Activated CD8-positive, alpha-beta T cell treated with anti-CD3 and anti-CD28 coated beads, Interleukin-2, amount 10 ng/mL, durations not matched to agents 7 days and 5 days (primary cell): ENCODE results near the gene RNF135. TPM values are rescaled to one million over a fixed set of nuclear protein-coding genes. Genes with fewer than 3 reads are reported as not detected.

ENCODE experiments used
- ATAC-seq: fragments of 150-1000 bp; cut with Tn5 transposase; one replicate; pipeline ENCODE4 v1.10.0; 2021; ENCODE audit warnings: moderate library complexity
- CTCF ChIA-PET: fragments of 350-600 bp; sonication (Branson Sonifier 250); formaldehyde crosslinking; loops from one replicate; lab custom pipeline; 2021; ENCODE audit warnings: antibody characterized with exemption; lab: Charles Lee
- POLR2A ChIA-PET: fragments of 350-600 bp; sonication (Branson Sonifier 250); formaldehyde crosslinking; loops from one replicate; lab custom pipeline; 2021; ENCODE audit warnings: antibody characterized with exemption; lab: Charles Lee
- DNase-seq: peaks from one replicate; pipeline ENCODE4 v3.0.0-alpha.2; 2020
- H3K27ac Mint-ChIP-seq: one replicate; pipeline ENCODE4 v1.8.0; 2021; ENCODE audit warnings: mild to moderate bottlenecking, mixed read lengths
- H3K27me3 Mint-ChIP-seq: one replicate; pipeline ENCODE4 v1.8.0; 2021; ENCODE audit warnings: low read depth, mixed read lengths
- H3K36me3 Mint-ChIP-seq: one replicate; pipeline ENCODE4 v1.8.0; 2021; ENCODE audit warnings: low read depth, mixed read lengths
- H3K4me1 Mint-ChIP-seq: one replicate; pipeline ENCODE4 v1.8.0; 2021; ENCODE audit warnings: low read depth, mixed read lengths
- H3K4me3 Mint-ChIP-seq: one replicate; pipeline ENCODE4 v1.8.0; 2021; ENCODE audit warnings: mild to moderate bottlenecking, mixed read lengths
- H3K9me3 Mint-ChIP-seq: one replicate; pipeline ENCODE4 v1.8.0; 2022; ENCODE audit warnings: mixed read lengths; ENCODE audit not compliant: insufficient read depth
- total RNA-seq, 2 experiments: library from RNA; stranded (reverse); gene quantifications; one replicate each; pipeline ENCODE4 v1.2.3, GENCODE V29; 2021

Gene RNF135
- total RNA-seq, 2 experiments from 2014 or later: 5.4 to 7.2 TPM

DNA sequence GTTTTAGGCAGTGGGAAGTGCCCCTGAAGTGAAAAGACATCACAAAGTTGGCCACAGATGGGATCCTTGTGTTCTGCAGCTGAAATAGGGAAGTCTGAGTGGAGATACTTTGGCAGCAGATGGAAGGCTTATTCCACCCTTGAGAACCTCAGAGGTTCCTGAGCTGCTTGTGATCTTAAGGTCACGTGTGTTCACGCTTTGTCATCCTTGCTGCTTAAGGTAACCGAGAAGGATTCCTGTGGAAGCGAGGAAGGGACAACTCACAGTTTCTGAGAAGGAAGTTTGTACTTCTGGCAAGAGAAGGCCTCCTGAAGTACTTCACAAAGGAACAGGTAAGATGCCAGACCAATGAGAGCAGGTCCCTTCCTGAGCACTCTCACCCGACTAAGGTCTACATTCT, 36.9 kb upstream of the RNF135 start:
- DNase-seq (no peak), ATAC-seq (no peak)
- peaks cover 5% of the 10 kb centered on the region for H3K27me3 Mint-ChIP-seq
- ChIA-PET POLR2A (no interaction called here), CTCF (no interaction called here)
- H3K4me3 Mint-ChIP-seq: no peak overlapping the region
- H3K4me1 Mint-ChIP-seq: no peaks in the 10 kb centered on the region
- H3K27ac Mint-ChIP-seq: no peak overlapping the region
- no peaks in the 10 kb centered on the region for H3K9me3 Mint-ChIP-seq
- no peaks in the 10 kb centered on the region for H3K36me3 Mint-ChIP-seq

DNA sequence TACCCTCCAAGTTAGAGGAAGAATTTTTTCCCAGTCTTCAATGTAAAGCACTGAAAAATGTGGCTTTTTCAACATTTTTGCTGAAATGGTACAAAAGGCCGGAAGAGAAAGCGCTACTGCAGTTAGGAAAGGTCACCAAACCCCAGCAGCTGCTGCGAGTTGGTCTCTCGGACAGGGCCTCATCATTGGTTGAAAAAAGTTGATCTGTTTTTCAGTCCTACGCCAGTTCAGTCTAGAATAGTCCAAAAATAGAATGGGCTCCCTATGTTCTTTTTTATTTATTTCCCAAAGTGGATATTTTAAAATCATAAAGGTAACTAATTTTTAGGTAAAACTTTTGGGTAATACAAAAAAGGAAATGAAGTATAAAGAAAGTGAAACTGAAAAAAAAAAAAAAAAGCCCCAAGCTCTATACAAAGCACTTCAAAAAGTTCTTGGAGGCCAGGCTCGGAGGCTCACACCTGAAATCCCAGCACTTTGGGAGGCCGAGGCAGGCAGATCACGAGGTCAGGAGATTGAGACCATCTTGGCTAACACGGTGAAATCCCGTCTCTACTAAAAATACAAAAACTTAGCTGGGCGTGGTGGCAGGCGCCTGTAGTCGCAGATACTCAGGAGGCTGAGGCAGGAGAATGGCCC, 31.7 kb upstream of the RNF135 start:
- POLR2A ChIA-PET: interaction anchor here (0.5 to 0.7 kb wide), 3 partner anchors 32 to 1980 kb away, joined by 3 to 4 read pairs (median 3); partner anchors contain the start of gene RNF135

DNA sequence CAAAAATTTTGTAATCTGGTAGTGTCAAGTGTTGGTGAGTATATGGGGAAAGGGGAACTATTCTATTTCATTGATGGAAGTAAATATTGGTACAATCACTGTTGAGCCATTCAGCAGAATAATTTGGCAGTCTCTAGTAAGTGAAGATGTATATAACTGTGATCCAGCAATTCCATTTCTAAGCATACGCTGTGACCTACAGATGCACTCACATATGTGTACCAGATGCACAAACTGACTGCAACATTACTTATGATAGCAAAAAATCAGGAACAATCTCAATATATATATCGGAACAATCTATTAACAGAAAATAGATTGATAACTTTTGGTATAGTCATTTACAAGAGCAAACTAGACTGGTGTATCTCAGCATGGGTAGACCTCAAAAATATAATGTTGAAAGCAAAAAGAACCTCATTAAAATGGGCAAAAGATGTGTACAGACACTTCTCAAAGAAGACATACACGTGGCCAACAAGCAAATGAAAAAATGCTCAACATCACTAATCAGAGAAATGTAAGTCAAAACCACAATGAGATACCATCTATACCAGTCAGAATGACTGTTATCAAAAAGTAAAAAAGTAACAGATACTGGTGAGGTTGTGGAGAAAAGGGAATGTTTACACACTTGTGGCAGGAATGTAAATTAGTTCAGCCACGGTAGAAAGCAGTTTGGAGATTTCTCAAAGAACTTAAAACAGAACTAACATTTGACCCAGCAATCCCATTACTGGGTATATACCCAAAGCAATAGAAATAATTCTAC, 28.3 kb upstream of the RNF135 start:
- Mint-ChIP-seq H3K4me3 (no peak overlapping the region), H3K9me3 (no peaks in the 10 kb centered on the region), H3K36me3 (no peaks in the 10 kb centered on the region), H3K27me3 (no peaks in the 10 kb centered on the region), H3K27ac (no peak overlapping the region), H3K4me1 (peaks cover 3% of the 10 kb centered on the region)
- POLR2A ChIA-PET: no interaction called here
- no peak for ATAC-seq
- no peak for DNase-seq
- CTCF ChIA-PET: no interaction called here

More for the DNA sequence above, 31.7 kb upstream of the RNF135 start:
- H3K4me3 Mint-ChIP-seq: no peak overlapping the region
- no peak for ATAC-seq
- H3K27me3 Mint-ChIP-seq: peaks cover 5% of the 10 kb centered on the region
- CTCF ChIA-PET: no interaction called here
- no peaks in the 10 kb centered on the region for H3K9me3 Mint-ChIP-seq
- H3K36me3 Mint-ChIP-seq: no peaks in the 10 kb centered on the region
- H3K4me1 Mint-ChIP-seq: peaks cover 3% of the 10 kb centered on the region
- no peak for DNase-seq
- no peak overlapping the region for H3K27ac Mint-ChIP-seq

DNA sequence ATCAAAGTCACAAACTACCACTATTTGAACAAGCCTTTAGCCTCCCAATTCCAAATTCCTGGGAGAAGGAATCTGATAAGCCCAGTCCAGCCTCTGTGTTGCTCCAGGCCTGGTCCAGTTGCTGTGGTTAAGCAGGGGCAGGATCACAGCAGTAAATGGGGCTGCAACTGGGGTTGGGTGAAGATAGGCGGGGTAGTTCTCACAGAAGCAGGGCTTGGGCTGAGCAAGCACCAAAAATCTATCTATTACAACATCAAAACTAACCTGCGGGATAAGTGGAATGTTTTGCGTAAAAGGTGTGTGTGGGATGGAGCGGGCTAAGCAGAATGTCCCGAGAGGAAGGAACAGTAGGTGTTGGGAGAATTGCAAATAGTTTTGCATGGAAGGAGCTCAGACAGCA, 23.0 kb upstream of the RNF135 start:
- Mint-ChIP-seq H3K27ac (no peak overlapping the region), H3K4me1 (no peaks in the 10 kb centered on the region), H3K4me3 (no peak overlapping the region), H3K27me3 (no peaks in the 10 kb centered on the region), H3K9me3 (no peaks in the 10 kb centered on the region), H3K36me3 (no peaks in the 10 kb centered on the region)
- ATAC-seq (no peak), DNase-seq (no peak)
- CTCF ChIA-PET: no interaction called here
- POLR2A ChIA-PET: no interaction called here

DNA sequence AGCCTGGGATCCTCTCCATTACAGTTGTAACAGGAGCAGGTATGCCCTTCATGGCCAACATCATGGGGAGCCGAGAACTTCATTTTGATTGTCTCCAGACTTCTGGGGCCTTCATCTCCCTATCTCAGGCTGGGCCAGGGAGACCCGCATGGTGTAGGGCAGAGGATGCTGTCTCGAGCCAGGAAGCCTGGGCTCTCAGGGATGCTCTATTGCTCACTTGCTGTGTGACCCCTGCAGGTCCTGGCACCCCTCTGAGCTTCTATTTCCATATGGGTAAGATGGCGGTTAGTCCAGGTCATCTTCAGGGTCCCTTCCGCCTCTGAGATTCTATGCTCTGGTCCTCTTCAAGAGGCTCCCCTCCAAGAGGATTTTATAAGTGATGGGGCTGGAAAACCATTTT, 20.6 kb upstream of the RNF135 start:
- no peak overlapping the region for H3K4me3 Mint-ChIP-seq
- DNase-seq (no peak), ATAC-seq (no peak)
- POLR2A ChIA-PET: no interaction called here
- no peak overlapping the region for H3K27ac Mint-ChIP-seq
- H3K27me3 Mint-ChIP-seq: no peaks in the 10 kb centered on the region
- no peaks in the 10 kb centered on the region for H3K4me1 Mint-ChIP-seq
- no peaks in the 10 kb centered on the region for H3K9me3 Mint-ChIP-seq
- CTCF ChIA-PET: no interaction called here
- H3K36me3 Mint-ChIP-seq: no peaks in the 10 kb centered on the region

DNA sequence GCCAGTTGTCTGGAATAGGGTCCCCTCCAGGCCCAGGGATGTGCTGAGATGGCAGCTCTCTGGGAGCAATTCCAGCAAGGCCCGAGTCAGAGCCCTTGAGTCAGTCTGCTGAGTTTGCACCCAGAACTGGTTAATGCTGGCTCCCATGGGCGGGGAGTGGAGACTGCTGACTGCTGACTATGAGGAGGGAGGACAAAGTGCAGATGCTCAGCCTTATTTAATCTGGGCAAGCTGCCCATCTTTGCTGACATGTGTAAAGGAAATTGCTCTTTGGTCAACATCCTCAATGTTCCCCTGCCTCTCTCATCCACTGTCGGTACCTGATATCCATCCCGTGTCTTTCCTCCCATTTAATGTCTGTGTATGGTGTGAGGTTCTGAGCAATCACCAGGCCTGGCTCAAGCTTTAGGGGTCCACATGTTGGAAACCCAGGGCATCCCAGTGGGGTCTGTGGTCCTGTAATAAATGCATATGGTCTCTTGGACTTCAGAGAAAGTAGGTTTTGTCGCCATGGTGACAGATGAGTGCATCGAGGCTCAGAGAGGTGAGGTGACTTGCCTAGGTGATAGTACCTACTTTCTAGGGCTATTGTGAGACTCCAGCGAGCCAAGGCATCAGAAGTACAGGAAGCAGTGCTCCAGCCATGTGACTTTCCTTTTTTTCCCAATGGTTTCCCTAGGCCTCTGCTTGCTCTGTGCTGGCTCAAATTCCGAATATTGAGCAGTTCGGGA, 20.0 kb upstream of the RNF135 start:
- no peak for DNase-seq
- no peaks in the 10 kb centered on the region for H3K36me3 Mint-ChIP-seq
- H3K4me3 Mint-ChIP-seq: no peak overlapping the region
- no peaks in the 10 kb centered on the region for H3K27me3 Mint-ChIP-seq
- CTCF ChIA-PET: no interaction called here
- POLR2A ChIA-PET: no interaction called here
- no peak for ATAC-seq
- no peaks in the 10 kb centered on the region for H3K4me1 Mint-ChIP-seq
- no peaks in the 10 kb centered on the region for H3K9me3 Mint-ChIP-seq
- H3K27ac Mint-ChIP-seq: no peak overlapping the region

DNA sequence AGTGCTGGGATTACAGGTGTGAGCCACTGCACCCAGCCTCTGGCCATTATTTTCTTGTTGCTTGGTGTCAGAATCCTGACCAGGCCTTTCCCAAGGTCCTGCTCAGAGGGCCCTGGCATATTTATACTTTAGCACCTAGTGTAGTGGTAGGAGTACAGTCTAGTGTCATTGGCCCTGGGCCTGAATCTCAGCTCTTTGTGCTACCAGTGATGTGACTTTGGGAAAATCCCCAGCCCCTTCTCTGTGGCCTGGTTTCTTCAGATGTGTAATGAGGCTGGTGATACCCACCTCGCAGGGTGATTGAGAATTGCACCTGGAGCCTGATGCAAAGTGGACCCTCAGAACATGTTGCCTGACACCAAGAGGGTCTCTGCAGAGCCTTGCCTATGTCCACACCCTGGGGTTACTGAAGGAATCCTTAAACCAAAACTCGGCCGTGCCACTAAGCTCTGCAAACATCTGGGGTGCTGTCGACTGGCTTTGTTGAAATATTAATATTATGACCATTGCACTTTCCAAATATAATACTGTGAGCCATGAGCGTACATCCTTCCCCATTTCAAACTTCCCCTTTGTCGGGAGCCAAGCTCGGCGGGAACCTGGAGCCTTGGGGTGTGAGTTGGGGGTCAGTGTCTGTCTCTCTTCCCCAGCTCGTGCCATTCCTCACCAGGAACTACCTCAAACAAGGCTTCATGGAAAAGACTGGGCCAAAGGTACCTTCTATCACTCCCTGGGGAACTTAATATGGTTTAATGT, 18.0 kb upstream of the RNF135 start:
- ATAC-seq (no peak), DNase-seq (no peak)
- ChIA-PET POLR2A (no interaction called here), CTCF (no interaction called here)
- no peaks in the 10 kb centered on the region for H3K9me3 Mint-ChIP-seq
- no peaks in the 10 kb centered on the region for H3K4me1 Mint-ChIP-seq
- H3K27ac Mint-ChIP-seq: no peak overlapping the region
- no peak overlapping the region for H3K4me3 Mint-ChIP-seq
- no peaks in the 10 kb centered on the region for H3K36me3 Mint-ChIP-seq
- peaks cover 4% of the 10 kb centered on the region for H3K27me3 Mint-ChIP-seq

DNA sequence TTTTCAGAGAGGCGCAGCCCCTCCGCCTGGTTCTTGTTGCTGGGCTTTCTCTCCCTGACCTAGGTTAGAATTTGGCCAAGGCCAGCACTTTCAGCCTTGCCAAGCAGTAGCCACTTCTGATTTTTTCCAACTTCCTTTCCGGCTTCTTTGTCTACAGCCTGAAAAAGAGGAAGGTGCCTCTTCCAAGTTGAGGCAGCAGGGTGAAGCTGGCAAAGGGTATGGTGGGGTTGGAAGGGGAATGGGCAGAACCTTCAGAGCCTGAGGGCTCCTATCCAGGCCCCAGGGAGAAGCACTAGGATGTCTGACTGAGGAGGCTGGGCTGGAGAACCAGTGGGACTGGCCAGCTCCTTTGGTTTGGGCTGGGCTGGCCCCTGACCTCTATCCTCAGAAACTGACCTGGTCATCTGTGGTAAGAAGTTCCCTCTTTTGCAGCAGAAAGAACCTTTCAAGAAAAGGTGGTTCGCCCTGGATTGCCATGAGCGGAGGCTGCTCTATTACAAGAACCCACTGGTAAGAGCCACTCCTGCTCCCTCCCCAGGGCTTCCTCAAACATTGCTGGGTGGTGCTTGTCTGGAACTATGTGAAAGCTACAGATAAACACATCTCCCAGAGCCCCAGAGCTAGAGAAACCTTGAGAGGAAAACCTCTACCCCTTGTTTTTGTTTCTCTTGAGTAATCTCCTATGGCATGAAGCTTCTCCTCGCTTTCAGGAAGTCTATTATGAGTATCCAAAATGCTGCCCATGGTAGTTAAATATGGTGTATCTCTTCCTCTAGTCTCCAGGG, 16.6 kb upstream of the RNF135 start:
- H3K27me3 Mint-ChIP-seq: peaks cover 16% of the 10 kb centered on the region
- ChIA-PET CTCF (interaction anchor here (1.0 kb wide), 1 partner anchor 16 kb away, joined by 3 read pairs; no protein-coding TSS in a partner anchor), POLR2A (no interaction called here)
- no peak overlapping the region for H3K4me3 Mint-ChIP-seq
- no peaks in the 10 kb centered on the region for H3K9me3 Mint-ChIP-seq
- no peaks in the 10 kb centered on the region for H3K36me3 Mint-ChIP-seq
- no peaks in the 10 kb centered on the region for H3K4me1 Mint-ChIP-seq
- ATAC-seq: no peak
- no peak overlapping the region for H3K27ac Mint-ChIP-seq
- DNase-seq: no peak

DNA sequence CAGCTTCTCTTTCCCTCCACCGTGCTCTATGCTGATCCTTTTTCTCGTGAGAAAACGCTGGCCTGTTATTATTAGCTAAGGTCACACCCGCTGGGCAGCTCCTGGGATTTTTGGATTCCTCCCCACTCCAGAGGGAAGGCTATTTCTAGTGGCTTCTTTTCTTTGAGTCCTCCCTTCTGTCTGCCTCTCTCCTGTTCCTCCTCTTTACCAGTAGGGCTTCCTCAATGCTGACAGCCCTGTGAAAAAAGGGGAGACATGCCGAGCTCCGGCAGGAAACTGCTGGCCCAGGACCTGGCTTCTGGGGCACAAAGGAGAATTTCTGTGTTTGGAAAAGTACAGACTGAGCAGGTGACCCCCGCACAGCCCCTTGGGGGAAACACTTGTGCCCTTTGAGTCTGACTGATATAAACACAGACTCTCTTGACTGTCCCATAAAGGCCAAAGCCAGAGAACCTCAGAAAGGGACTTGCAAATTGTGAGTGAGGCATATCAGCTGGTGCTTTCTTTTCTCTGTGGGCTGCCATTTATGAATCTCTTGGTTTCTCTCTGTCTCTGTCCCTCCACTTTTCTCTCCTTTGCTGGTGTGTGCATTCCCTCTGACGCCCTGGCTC, 14.0 kb upstream of the RNF135 start:
- ChIA-PET CTCF (no interaction called here), POLR2A (no interaction called here)
- Mint-ChIP-seq H3K4me1 (peaks cover 1% of the 10 kb centered on the region), H3K27ac (no peak overlapping the region), H3K9me3 (no peaks in the 10 kb centered on the region), H3K36me3 (no peaks in the 10 kb centered on the region), H3K27me3 (peaks cover 20% of the 10 kb centered on the region), H3K4me3 (no peak overlapping the region)
- no peak for ATAC-seq
- no peak for DNase-seq

DNA sequence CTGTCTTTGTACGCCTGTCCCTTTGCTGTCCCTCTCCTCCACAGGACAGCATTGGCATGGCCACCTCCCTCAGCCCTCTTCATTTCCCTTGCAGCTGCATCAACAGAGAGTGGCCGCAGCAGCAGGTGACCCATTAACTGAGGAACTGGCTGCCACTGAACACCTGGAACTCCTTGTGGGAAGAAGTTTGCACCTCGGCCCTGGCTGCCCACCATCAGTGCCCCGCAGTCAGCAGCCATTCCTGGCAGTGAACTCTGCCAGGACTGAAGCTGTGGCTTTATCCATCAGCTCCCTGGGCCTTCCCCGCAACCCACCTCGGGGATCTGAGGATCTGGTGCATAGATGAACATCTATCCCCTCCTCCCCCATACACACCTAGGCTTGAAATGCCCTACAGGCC, 13.1 kb upstream of the RNF135 start:
- Mint-ChIP-seq H3K27me3 (peaks cover 20% of the 10 kb centered on the region), H3K4me3 (no peak overlapping the region), H3K4me1 (peaks cover 1% of the 10 kb centered on the region), H3K27ac (no peak overlapping the region), H3K36me3 (no peaks in the 10 kb centered on the region), H3K9me3 (no peaks in the 10 kb centered on the region)
- ATAC-seq (no peak), DNase-seq (no peak)
- ChIA-PET CTCF (no interaction called here), POLR2A (no interaction called here)

DNA sequence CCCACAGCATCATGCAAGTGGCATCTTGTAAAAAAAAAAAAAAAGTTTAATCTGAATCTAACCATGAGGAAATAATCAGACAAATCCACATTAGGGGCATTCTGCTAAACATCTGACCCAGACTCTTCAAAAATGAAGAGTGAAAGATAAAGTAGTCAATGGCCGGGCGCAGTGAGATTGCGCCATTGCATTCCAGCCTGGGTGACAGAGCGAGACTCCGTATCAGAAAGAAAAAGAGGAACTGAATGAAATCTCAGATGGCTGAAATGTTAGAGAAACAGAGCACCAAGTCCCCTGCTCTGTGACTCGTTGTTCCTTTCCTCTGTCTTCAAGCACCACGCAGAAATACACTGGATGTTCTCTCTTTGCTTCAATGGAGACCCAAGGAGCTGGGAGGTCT, 12.7 kb upstream of the RNF135 start:
- ATAC-seq (no peak), DNase-seq (no peak)
- Mint-ChIP-seq H3K36me3 (no peaks in the 10 kb centered on the region), H3K4me1 (peaks cover 1% of the 10 kb centered on the region), H3K27me3 (peaks cover 20% of the 10 kb centered on the region), H3K27ac (no peak overlapping the region), H3K4me3 (no peak overlapping the region), H3K9me3 (no peaks in the 10 kb centered on the region)
- CTCF ChIA-PET: no interaction called here
- POLR2A ChIA-PET: no interaction called here
